Astrocyte (in vitro differentiated cells and primary cell): ENCODE results near the gene STARD3NL. TPM values are rescaled to one million over a fixed set of nuclear protein-coding genes. Genes with fewer than 3 reads are reported as not detected.

Experiments used
- DNase-seq: peaks from one replicate; pipeline ENCODE4 v3.0.0-alpha.2; 2010; ENCODE audit warnings: low read depth
- FAIRE-seq: peaks from 2 replicates; lab custom pipeline; 2011; peaks lifted over from hg19 to GRCh38; lab: Jason Lieb, UNC
- H2AFZ ChIP-seq: 2 replicates; pipeline ENCODE4 v1.6.0; 2012; ENCODE audit warnings: low read depth, low read length, inconsistent platforms
- H3K27ac ChIP-seq: 2 replicates; pipeline ENCODE4 v1.5.1; 2011; ENCODE audit warnings: low read depth, low read length, inconsistent platforms
- H3K27me3 ChIP-seq: 2 replicates; pipeline ENCODE4 v1.6.0; 2011; ENCODE audit warnings: low read length, inconsistent platforms; ENCODE audit not compliant: insufficient read depth
- H3K36me3 ChIP-seq: 2 replicates; pipeline ENCODE4 v1.5.1; 2011; ENCODE audit warnings: low read length, inconsistent platforms; ENCODE audit not compliant: insufficient read depth
- H3K4me1 ChIP-seq: 2 replicates; pipeline ENCODE4 v1.5.1; 2011; ENCODE audit warnings: low read length, inconsistent platforms; ENCODE audit not compliant: insufficient read depth
- H3K4me2 ChIP-seq: 2 replicates; pipeline ENCODE4 v1.6.0; 2012; ENCODE audit warnings: low read length, inconsistent platforms
- H3K4me3 ChIP-seq: 2 replicates; pipeline ENCODE4 v1.5.1; 2011; ENCODE audit warnings: low read depth, mild to moderate bottlenecking, low read length, inconsistent platforms; ENCODE audit not compliant: insufficient read depth
- H3K79me2 ChIP-seq: 2 replicates; pipeline ENCODE4 v1.6.0; 2012; ENCODE audit warnings: mild to moderate bottlenecking, low read length, inconsistent platforms; ENCODE audit not compliant: insufficient read depth
- H3K9ac ChIP-seq: 2 replicates; pipeline ENCODE4 v1.6.0; 2012; ENCODE audit warnings: mild to moderate bottlenecking, low read length, inconsistent platforms
- H3K9me3 ChIP-seq: 2 replicates; pipeline ENCODE4 v1.5.1; 2012; ENCODE audit warnings: low read depth, mild to moderate bottlenecking, low read length, inconsistent platforms; ENCODE audit not compliant: insufficient read depth
- H4K20me1 ChIP-seq: 2 replicates; pipeline ENCODE4 v1.6.0; 2012; ENCODE audit warnings: low read length, inconsistent platforms; ENCODE audit not compliant: insufficient read depth
- H3K27ac Mint-ChIP-seq: one replicate; pipeline ENCODE4 v1.8.0; 2021; ENCODE audit warnings: mild to moderate bottlenecking, mixed read lengths; ENCODE audit not compliant: unreplicated experiment
- H3K27me3 Mint-ChIP-seq: one replicate; pipeline ENCODE4 v1.8.0; 2021; ENCODE audit warnings: low read depth, mixed read lengths; ENCODE audit not compliant: unreplicated experiment
- H3K36me3 Mint-ChIP-seq: one replicate; pipeline ENCODE4 v1.8.0; 2021; ENCODE audit warnings: low read depth, mixed read lengths; ENCODE audit not compliant: unreplicated experiment
- H3K4me1 Mint-ChIP-seq: one replicate; pipeline ENCODE4 v1.8.0; 2021; ENCODE audit warnings: low read depth, mixed read lengths; ENCODE audit not compliant: unreplicated experiment
- H3K4me3 Mint-ChIP-seq: one replicate; pipeline ENCODE4 v1.8.0; 2021; ENCODE audit warnings: mild to moderate bottlenecking, moderate library complexity, mixed read lengths; ENCODE audit not compliant: unreplicated experiment
- H3K9me3 Mint-ChIP-seq: one replicate; pipeline ENCODE4 v1.8.0; 2021; ENCODE audit warnings: mild to moderate bottlenecking, mixed read lengths; ENCODE audit not compliant: unreplicated experiment
- CTCF ChIP-seq: IDR thresholded peaks from 2 replicates; pipeline ENCODE4 v1.5.1; 2011; ENCODE audit warnings: low read depth, mild to moderate bottlenecking, inconsistent platforms, low read length, moderate library complexity; ENCODE audit not compliant: insufficient read depth
- EZH2 ChIP-seq: IDR thresholded peaks from 2 replicates; pipeline ENCODE4 v1.6.1; 2012; ENCODE audit warnings: mild to moderate bottlenecking, low read length, inconsistent platforms; ENCODE audit not compliant: insufficient read depth
- total RNA-seq: library from RNA; stranded (reverse); gene quantifications from 2 replicates; pipeline ENCODE4 v1.2.1, GENCODE V29; 2021

STARD3NL gene
- total RNA-seq, 1 donor from 2014 or later = 85.8 TPM

- TF ChIP-seq EZH2 (no peak), CTCF (no peak)
- H3K36me3 ChIP-seq = no peaks in the 10 kb centered on the region
- no peak overlapping the region for H2AFZ ChIP-seq
- Mint-ChIP-seq H3K36me3 (no peaks in the 10 kb centered on the region), H3K27me3 (no peaks in the 10 kb centered on the region), H3K4me3 (no peak overlapping the region), H3K9me3 (no peaks in the 10 kb centered on the region), H3K27ac (no peak overlapping the region), H3K4me1 (no peaks in the 10 kb centered on the region)
- DNase-seq (no peak), FAIRE-seq (no peak)
- no peaks in the 10 kb centered on the region for H3K79me2 ChIP-seq
- H4K20me1 ChIP-seq = no peaks in the 10 kb centered on the region
- H3K9ac ChIP-seq = no peak overlapping the region
- H3K4me3 ChIP-seq = no peak overlapping the region
- H3K27ac ChIP-seq = no peak overlapping the region
- H3K9me3 ChIP-seq = no peaks in the 10 kb centered on the region
- H3K27me3 ChIP-seq = no peaks in the 10 kb centered on the region
- no peak overlapping the region for H3K4me2 ChIP-seq
- no peaks in the 10 kb centered on the region for H3K4me1 ChIP-seq
Observed at GRCh38 chr7:38274486-38274885, 96.4 kb downstream of the STARD3NL start.

GRCh38 chr7:38274927-38275620, 97.0 kb downstream of the STARD3NL start:
- no peaks in the 10 kb centered on the region for H3K36me3 Mint-ChIP-seq
- H3K9me3 ChIP-seq = no peaks in the 10 kb centered on the region
- no peak for DNase-seq
- peaks cover 4% of the 10 kb centered on the region for H3K4me1 Mint-ChIP-seq
- H3K4me3 Mint-ChIP-seq = no peak overlapping the region
- no peak overlapping the region for H3K27ac ChIP-seq
- H3K9ac ChIP-seq = no peak overlapping the region
- no peaks in the 10 kb centered on the region for H3K27me3 Mint-ChIP-seq
- TF ChIP-seq CTCF (no peak), EZH2 (no peak)
- H3K36me3 ChIP-seq = no peaks in the 10 kb centered on the region
- H2AFZ ChIP-seq = no peak overlapping the region
- H3K9me3 Mint-ChIP-seq = no peaks in the 10 kb centered on the region
- no peaks in the 10 kb centered on the region for H4K20me1 ChIP-seq
- no peaks in the 10 kb centered on the region for H3K4me1 ChIP-seq
- no peak for FAIRE-seq
- H3K4me2 ChIP-seq = no peak overlapping the region
- H3K4me3 ChIP-seq = no peak overlapping the region
- H3K27ac Mint-ChIP-seq = no peak overlapping the region
- no peaks in the 10 kb centered on the region for H3K27me3 ChIP-seq
- H3K79me2 ChIP-seq = no peaks in the 10 kb centered on the region

GRCh38 chr7:38276096-38276877, 98.2 kb downstream of the STARD3NL start:
- FAIRE-seq (no peak), DNase-seq (no peak)
- H3K4me2 ChIP-seq = no peak overlapping the region
- no peaks in the 10 kb centered on the region for H3K36me3 ChIP-seq
- Mint-ChIP-seq H3K27me3 (no peaks in the 10 kb centered on the region), H3K4me3 (no peak overlapping the region), H3K4me1 (peaks cover 5% of the 10 kb centered on the region), H3K27ac (no peak overlapping the region), H3K36me3 (no peaks in the 10 kb centered on the region), H3K9me3 (no peaks in the 10 kb centered on the region)
- no peaks in the 10 kb centered on the region for H3K79me2 ChIP-seq
- no peak overlapping the region for H2AFZ ChIP-seq
- TF ChIP-seq EZH2 = no peak
- TF ChIP-seq CTCF = no peak
- no peaks in the 10 kb centered on the region for H4K20me1 ChIP-seq
- H3K27ac ChIP-seq = no peak overlapping the region
- no peaks in the 10 kb centered on the region for H3K9me3 ChIP-seq
- H3K4me3 ChIP-seq = no peak overlapping the region
- H3K27me3 ChIP-seq = no peaks in the 10 kb centered on the region
- no peaks in the 10 kb centered on the region for H3K4me1 ChIP-seq
- no peak overlapping the region for H3K9ac ChIP-seq
